ENCODE data around the gene ZSWIM3. TPM values are rescaled to one million over a fixed set of nuclear protein-coding genes. Genes with fewer than 3 reads are reported as not detected.

The ZSWIM3 gene
- total and polyA plus RNA-seq, 2 of the 13 experiments (the other 11 are each of a cell fraction or from before 2014, with no cell fraction given), result 5.2 to 5.8 TPM

DNA sequence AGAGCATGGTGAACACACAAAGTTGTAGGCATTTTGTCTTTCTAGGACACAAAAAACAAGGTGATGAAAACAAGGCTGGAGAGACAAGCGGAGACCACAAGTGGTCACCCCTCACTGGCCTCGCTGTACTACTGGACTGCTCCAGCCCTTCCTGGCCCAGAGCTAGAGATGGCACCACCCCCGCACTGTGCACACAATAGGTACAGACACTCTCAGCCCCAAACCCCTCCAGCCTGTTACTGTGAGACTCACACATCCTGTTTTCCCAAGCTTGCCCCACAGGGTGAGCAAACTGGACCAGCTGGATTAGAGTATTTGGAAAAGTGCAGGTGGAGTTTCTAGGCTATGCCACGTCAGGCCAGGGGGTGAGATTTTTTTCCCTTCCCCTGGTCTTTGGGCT is 15.2 kb downstream of the ZSWIM3 start (continued):
- TF ChIP-seq, protein P1, sequence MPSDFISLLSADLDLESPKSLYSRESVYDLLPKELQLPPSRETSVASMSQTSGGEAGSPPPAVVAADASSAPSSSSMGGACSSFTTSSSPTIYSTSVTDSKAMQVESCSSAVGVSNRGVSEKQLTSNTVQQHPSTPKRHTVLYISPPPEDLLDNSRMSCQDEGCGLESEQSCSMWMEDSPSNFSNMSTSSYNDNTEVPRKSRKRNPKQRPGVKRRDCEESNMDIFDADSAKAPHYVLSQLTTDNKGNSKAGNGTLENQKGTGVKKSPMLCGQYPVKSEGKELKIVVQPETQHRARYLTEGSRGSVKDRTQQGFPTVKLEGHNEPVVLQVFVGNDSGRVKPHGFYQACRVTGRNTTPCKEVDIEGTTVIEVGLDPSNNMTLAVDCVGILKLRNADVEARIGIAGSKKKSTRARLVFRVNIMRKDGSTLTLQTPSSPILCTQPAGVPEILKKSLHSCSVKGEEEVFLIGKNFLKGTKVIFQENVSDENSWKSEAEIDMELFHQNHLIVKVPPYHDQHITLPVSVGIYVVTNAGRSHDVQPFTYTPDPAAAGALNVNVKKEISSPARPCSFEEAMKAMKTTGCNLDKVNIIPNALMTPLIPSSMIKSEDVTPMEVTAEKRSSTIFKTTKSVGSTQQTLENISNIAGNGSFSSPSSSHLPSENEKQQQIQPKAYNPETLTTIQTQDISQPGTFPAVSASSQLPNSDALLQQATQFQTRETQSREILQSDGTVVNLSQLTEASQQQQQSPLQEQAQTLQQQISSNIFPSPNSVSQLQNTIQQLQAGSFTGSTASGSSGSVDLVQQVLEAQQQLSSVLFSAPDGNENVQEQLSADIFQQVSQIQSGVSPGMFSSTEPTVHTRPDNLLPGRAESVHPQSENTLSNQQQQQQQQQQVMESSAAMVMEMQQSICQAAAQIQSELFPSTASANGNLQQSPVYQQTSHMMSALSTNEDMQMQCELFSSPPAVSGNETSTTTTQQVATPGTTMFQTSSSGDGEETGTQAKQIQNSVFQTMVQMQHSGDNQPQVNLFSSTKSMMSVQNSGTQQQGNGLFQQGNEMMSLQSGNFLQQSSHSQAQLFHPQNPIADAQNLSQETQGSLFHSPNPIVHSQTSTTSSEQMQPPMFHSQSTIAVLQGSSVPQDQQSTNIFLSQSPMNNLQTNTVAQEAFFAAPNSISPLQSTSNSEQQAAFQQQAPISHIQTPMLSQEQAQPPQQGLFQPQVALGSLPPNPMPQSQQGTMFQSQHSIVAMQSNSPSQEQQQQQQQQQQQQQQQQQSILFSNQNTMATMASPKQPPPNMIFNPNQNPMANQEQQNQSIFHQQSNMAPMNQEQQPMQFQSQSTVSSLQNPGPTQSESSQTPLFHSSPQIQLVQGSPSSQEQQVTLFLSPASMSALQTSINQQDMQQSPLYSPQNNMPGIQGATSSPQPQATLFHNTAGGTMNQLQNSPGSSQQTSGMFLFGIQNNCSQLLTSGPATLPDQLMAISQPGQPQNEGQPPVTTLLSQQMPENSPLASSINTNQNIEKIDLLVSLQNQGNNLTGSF (CRISPR knock-in tag; IDR thresholded peaks at IDR 0.05), result no peak
- no peak for TF ChIP-seq ZSCAN21 (CRISPR knock-in tag; IDR thresholded peaks at IDR 0.05; ENCODE audit: borderline replicate concordance)
- no peak for TF ChIP-seq FOSL1 (CRISPR knock-in tag; IDR thresholded peaks at IDR 0.05; ENCODE audit: borderline replicate concordance)
- TF ChIP-seq ZNF205 (CRISPR knock-in tag; IDR thresholded peaks at IDR 0.05), result no peak
- 0 out of 2 replicates have a peak, but pooled peaks have one; percentile 21 for TF ChIP-seq ELF3 (CRISPR knock-in tag; IDR thresholded peaks at IDR 0.05)
- TF ChIP-seq SAP130 (CRISPR knock-in tag; IDR thresholded peaks at IDR 0.05; ENCODE audit: low read depth), result peak; percentile 31; the same call in 1 of the 2 replicates
- no peak for TF ChIP-seq PPARG (CRISPR knock-in tag; conservative IDR thresholded peaks at IDR 0.05)
- 0 out of 2 replicates have a peak, but pooled peaks have one; percentile 30 for TF ChIP-seq ZFP90 (CRISPR knock-in tag; IDR thresholded peaks at IDR 0.05; ENCODE audit: borderline replicate concordance)
- TF ChIP-seq, protein P2, sequence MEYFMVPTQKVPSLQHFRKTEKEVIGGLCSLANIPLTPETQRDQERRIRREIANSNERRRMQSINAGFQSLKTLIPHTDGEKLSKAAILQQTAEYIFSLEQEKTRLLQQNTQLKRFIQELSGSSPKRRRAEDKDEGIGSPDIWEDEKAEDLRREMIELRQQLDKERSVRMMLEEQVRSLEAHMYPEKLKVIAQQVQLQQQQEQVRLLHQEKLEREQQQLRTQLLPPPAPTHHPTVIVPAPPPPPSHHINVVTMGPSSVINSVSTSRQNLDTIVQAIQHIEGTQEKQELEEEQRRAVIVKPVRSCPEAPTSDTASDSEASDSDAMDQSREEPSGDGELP (IDR thresholded peaks at IDR 0.05; ENCODE audit: borderline replicate concordance, low read depth), result 0 out of 2 replicates have a peak, but pooled peaks have one; percentile 35
- no peak for TF ChIP-seq SP140L (CRISPR knock-in tag; IDR thresholded peaks at IDR 0.05; ENCODE audit: borderline replicate concordance)
- TF ChIP-seq, protein P3, sequence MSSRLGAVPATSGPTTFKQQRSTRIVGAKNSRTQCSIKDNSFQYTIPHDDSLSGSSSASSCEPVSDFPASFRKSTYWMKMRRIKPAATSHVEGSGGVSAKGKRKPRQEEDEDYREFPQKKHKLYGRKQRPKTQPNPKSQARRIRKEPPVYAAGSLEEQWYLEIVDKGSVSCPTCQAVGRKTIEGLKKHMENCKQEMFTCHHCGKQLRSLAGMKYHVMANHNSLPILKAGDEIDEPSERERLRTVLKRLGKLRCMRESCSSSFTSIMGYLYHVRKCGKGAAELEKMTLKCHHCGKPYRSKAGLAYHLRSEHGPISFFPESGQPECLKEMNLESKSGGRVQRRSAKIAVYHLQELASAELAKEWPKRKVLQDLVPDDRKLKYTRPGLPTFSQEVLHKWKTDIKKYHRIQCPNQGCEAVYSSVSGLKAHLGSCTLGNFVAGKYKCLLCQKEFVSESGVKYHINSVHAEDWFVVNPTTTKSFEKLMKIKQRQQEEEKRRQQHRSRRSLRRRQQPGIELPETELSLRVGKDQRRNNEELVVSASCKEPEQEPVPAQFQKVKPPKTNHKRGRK (CRISPR knock-in tag; IDR thresholded peaks at IDR 0.05), result no peak
- no peak for TF ChIP-seq NFKBIZ (CRISPR knock-in tag; IDR thresholded peaks at IDR 0.05)
- no peak for TF ChIP-seq PCBP2 (optimal IDR thresholded peaks at IDR 0.05; ENCODE audit: low read depth, low read length, poor library complexity, severe bottlenecking)
- TF ChIP-seq, protein P4, sequence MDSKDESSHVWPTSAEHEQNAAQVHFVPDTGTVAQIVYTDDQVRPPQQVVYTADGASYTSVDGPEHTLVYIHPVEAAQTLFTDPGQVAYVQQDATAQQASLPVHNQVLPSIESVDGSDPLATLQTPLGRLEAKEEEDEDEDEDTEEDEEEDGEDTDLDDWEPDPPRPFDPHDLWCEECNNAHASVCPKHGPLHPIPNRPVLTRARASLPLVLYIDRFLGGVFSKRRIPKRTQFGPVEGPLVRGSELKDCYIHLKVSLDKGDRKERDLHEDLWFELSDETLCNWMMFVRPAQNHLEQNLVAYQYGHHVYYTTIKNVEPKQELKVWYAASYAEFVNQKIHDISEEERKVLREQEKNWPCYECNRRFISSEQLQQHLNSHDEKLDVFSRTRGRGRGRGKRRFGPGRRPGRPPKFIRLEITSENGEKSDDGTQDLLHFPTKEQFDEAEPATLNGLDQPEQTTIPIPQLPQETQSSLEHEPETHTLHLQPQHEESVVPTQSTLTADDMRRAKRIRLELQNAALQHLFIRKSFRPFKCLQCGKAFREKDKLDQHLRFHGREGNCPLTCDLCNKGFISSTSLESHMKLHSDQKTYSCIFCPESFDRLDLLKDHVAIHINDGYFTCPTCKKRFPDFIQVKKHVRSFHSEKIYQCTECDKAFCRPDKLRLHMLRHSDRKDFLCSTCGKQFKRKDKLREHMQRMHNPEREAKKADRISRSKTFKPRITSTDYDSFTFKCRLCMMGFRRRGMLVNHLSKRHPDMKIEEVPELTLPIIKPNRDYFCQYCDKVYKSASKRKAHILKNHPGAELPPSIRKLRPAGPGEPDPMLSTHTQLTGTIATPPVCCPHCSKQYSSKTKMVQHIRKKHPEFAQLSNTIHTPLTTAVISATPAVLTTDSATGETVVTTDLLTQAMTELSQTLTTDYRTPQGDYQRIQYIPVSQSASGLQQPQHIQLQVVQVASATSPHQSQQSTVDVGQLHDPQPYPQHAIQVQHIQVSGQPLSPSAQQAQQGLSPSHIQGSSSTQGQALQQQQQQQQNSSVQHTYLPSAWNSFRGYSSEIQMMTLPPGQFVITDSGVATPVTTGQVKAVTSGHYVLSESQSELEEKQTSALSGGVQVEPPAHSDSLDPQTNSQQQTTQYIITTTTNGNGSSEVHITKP (CRISPR knock-in tag; IDR thresholded peaks at IDR 0.05; ENCODE audit: low read depth), result no peak
- TF ChIP-seq ATM (IDR thresholded peaks at IDR 0.05; ENCODE audit: borderline replicate concordance), result no peak
- TF ChIP-seq, protein P5, sequence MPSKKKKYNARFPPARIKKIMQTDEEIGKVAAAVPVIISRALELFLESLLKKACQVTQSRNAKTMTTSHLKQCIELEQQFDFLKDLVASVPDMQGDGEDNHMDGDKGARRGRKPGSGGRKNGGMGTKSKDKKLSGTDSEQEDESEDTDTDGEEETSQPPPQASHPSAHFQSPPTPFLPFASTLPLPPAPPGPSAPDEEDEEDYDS (CRISPR knock-in tag; IDR thresholded peaks at IDR 0.05), result no peak
- TF ChIP-seq HDAC1 (CRISPR knock-in tag; IDR thresholded peaks at IDR 0.05), result no peak
- TF ChIP-seq NPAS2 (CRISPR knock-in tag; IDR thresholded peaks at IDR 0.05; ENCODE audit: borderline replicate concordance), result no peak

All from HepG2 (cell line).